H9 (cell line): ENCODE results near the gene RBSN. TPM values are rescaled to one million over a fixed set of nuclear protein-coding genes. Genes with fewer than 3 reads are reported as not detected.

ENCODE experiments used
- DNase-seq: peaks from one replicate; pipeline ENCODE4 v3.0.0-alpha.2; 2017
- H2AFZ ChIP-seq: one replicate; pipeline ENCODE4 v1.6.1; 2013; ENCODE audit warnings: mild to moderate bottlenecking, low read length, control low read depth, moderate library complexity
- H2AK5ac ChIP-seq: 2 replicates; pipeline ENCODE4 v1.6.1; 2013; ENCODE audit warnings: low read length, control low read depth, mixed read lengths; ENCODE audit not compliant: insufficient read length
- H2BK120ac ChIP-seq: one replicate; pipeline ENCODE4 v1.6.1; 2013; ENCODE audit warnings: low read depth, mild to moderate bottlenecking, low read length, control low read depth, inconsistent platforms; ENCODE audit not compliant: poor library complexity, severe bottlenecking
- H2BK12ac ChIP-seq: 2 replicates; pipeline ENCODE4 v1.6.1; 2013; ENCODE audit warnings: low read length, control low read depth, mixed read lengths, low read depth; ENCODE audit not compliant: insufficient read length
- H2BK15ac ChIP-seq: 2 replicates; pipeline ENCODE4 v1.6.1; 2013; ENCODE audit warnings: low read depth, low read length, control low read depth
- H2BK20ac ChIP-seq: one replicate; pipeline ENCODE4 v1.6.1; 2013; ENCODE audit warnings: low read depth, mild to moderate bottlenecking, low read length, control low read depth, inconsistent platforms; ENCODE audit not compliant: poor library complexity, severe bottlenecking
- H2BK5ac ChIP-seq: 2 replicates; pipeline ENCODE4 v1.6.1; 2013; ENCODE audit warnings: low read length, control low read depth, mixed read lengths; ENCODE audit not compliant: insufficient read length
- H3K14ac ChIP-seq: 2 replicates; pipeline ENCODE4 v1.6.1; 2013; ENCODE audit warnings: low read length, control low read depth; ENCODE audit not compliant: insufficient read depth
- H3K18ac ChIP-seq: 2 replicates; pipeline ENCODE4 v1.6.1; 2013; ENCODE audit warnings: low read depth, mild to moderate bottlenecking, mixed read lengths, low read length, control low read depth; ENCODE audit not compliant: insufficient read length
- H3K23ac ChIP-seq: 2 replicates; pipeline ENCODE4 v1.6.1; 2013; ENCODE audit warnings: low read length, control low read depth, mixed read lengths, low read depth; ENCODE audit not compliant: insufficient read length
- H3K23me2 ChIP-seq: 2 replicates; pipeline ENCODE4 v1.6.1; 2013; ENCODE audit warnings: low read depth, mild to moderate bottlenecking, mixed read lengths, low read length, control low read depth; ENCODE audit not compliant: insufficient read length, poor library complexity, severe bottlenecking
- H3K27ac ChIP-seq: 2 replicates; pipeline ENCODE4 v1.5.1; 2013; ENCODE audit warnings: low read length, control low read depth, mixed read lengths, low read depth; ENCODE audit not compliant: insufficient read length
- H3K27me3 ChIP-seq: 2 replicates; pipeline ENCODE4 v1.6.1; 2013; ENCODE audit warnings: low read length, control low read depth, inconsistent platforms; ENCODE audit not compliant: insufficient read depth
- H3K4ac ChIP-seq: 2 replicates; pipeline ENCODE4 v1.6.1; 2013; ENCODE audit warnings: low read depth, mild to moderate bottlenecking, control low read depth, inconsistent platforms, low read length, moderate library complexity
- H3K4me1 ChIP-seq: 2 replicates; pipeline ENCODE4 v1.6.1; 2013; ENCODE audit warnings: low read length, control low read depth, inconsistent platforms; ENCODE audit not compliant: insufficient read depth
- H3K4me2 ChIP-seq: 2 replicates; pipeline ENCODE4 v1.6.1; 2013; ENCODE audit warnings: low read length, control low read depth, mixed read lengths; ENCODE audit not compliant: insufficient read length, insufficient read depth
- H3K56ac ChIP-seq: 2 replicates; pipeline ENCODE4 v1.6.1; 2013; ENCODE audit warnings: low read depth, mild to moderate bottlenecking, mixed read lengths, low read length, control low read depth; ENCODE audit not compliant: insufficient read length
- H3K79me1 ChIP-seq: 2 replicates; pipeline ENCODE4 v1.6.1; 2013; ENCODE audit warnings: low read depth, mild to moderate bottlenecking, moderate library complexity, low read length, control low read depth, inconsistent platforms; ENCODE audit not compliant: insufficient read depth, poor library complexity, severe bottlenecking
- H3K79me2 ChIP-seq: 2 replicates; pipeline ENCODE4 v1.6.1; 2013; ENCODE audit warnings: low read length, control low read depth, inconsistent platforms; ENCODE audit not compliant: insufficient read depth
- H3K9ac ChIP-seq: 2 replicates; pipeline ENCODE4 v1.6.1; 2013; ENCODE audit warnings: low read length, control low read depth, mixed read lengths; ENCODE audit not compliant: insufficient read length; ENCODE audit errors: extremely low read depth
- H3K9me3 ChIP-seq: one replicate; pipeline ENCODE4 v1.6.1; 2013; ENCODE audit warnings: low read depth, low read length, inconsistent platforms; ENCODE audit not compliant: control insufficient read depth
- H3T11ph ChIP-seq: one replicate; pipeline ENCODE4 v1.6.1; 2013; ENCODE audit warnings: mild to moderate bottlenecking, low read length, control low read depth, inconsistent platforms
- H4K20me1 ChIP-seq: one replicate; pipeline ENCODE4 v1.6.1; 2013; ENCODE audit not compliant: control insufficient read depth, insufficient read length, insufficient read depth
- H4K5ac ChIP-seq: 2 replicates; pipeline ENCODE4 v1.6.1; 2013; ENCODE audit warnings: low read depth, mild to moderate bottlenecking, mixed read lengths, low read length, control low read depth; ENCODE audit not compliant: insufficient read length
- H4K8ac ChIP-seq: replicated peaks from 2 replicates; pipeline ENCODE4 v1.6.1; 2013; ENCODE audit warnings: low read length, control low read depth, mixed read lengths, low read depth; ENCODE audit not compliant: insufficient read length
- H4K91ac ChIP-seq: 2 replicates; pipeline ENCODE4 v1.6.1; 2013; ENCODE audit warnings: low read depth, mild to moderate bottlenecking, moderate library complexity, mixed read lengths, low read length, control low read depth; ENCODE audit not compliant: insufficient read length
- H3K27ac Mint-ChIP-seq, 3 experiments: 2 replicates in 2 of 3; 3 replicates in 1 of 3; pipeline ENCODE4 v1.8.0; 2020 to 2021; ENCODE audit warnings: mixed read lengths in 3 of 3, mild to moderate bottlenecking in 1 of 3, moderate library complexity in 1 of 3
- H3K27me3 Mint-ChIP-seq: 2 replicates; pipeline ENCODE4 v1.8.0; 2021; ENCODE audit warnings: low read depth, mild to moderate bottlenecking, moderate library complexity, mixed read lengths
- H3K36me3 Mint-ChIP-seq, 3 experiments: 2 replicates in 2 of 3; 3 replicates in 1 of 3; pipeline ENCODE4 v1.8.0; 2020 to 2021; ENCODE audit warnings: low read depth in 3 of 3, mixed read lengths in 3 of 3; ENCODE audit not compliant: insufficient read depth in 1 of 3
- H3K4me1 Mint-ChIP-seq, 2 experiments: 2 replicates each; pipeline ENCODE4 v1.8.0; 2020; ENCODE audit warnings: mixed read lengths in 2 of 2
- H3K4me3 Mint-ChIP-seq, 2 experiments: 2 replicates in 1 of 2; 3 replicates in 1 of 2; pipeline ENCODE4 v1.8.0; 2020 to 2021; ENCODE audit warnings: mild to moderate bottlenecking in 2 of 2, mixed read lengths in 2 of 2, moderate library complexity in 1 of 2
- H3K9me3 Mint-ChIP-seq, 2 experiments: 2 replicates in 1 of 2; 3 replicates in 1 of 2; pipeline ENCODE4 v1.8.0; 2020; ENCODE audit warnings: mild to moderate bottlenecking in 2 of 2, mixed read lengths in 2 of 2, moderate library complexity in 1 of 2
- CTCF ChIP-seq: fragments of 200-600 bp; sonication (generic); conservative IDR thresholded peaks from 3 replicates; pipeline ENCODE4 v1.8.0; 2021; ENCODE audit warnings: antibody characterized with exemption, mild to moderate bottlenecking
- WGBS: extraction: QIAGEN DNeasy Blood & Tissue Kit; methylation state at CpG from one replicate; pipeline ENCODE4 v1.1.7; 2013; ENCODE audit warnings: missing lambda C conversion rate, low lambda C conversion rate, mixed read lengths; ENCODE audit not compliant: insufficient read length; ENCODE audit errors: extremely low coverage; 5-methylcytosine and 5-hydroxymethylcytosine counted together
- total RNA-seq: library from RNA; stranded (reverse); gene quantifications from 2 replicates; pipeline ENCODE4 v1.2.1, GENCODE V29; 2021

The RBSN gene
- total RNA-seq, 1 experiment from 2014 or later: 16.0 TPM

GRCh38 chr3:15091575-15091974 is 7.4 kb downstream of the RBSN start:
- H2AK5ac ChIP-seq: no peak overlapping the region
- H3K14ac ChIP-seq: no peak overlapping the region
- no peak overlapping the region for H3K18ac ChIP-seq
- H3K4me3 Mint-ChIP-seq: no peak overlapping the region
- no peak overlapping the region for H2BK20ac ChIP-seq
- no peaks in the 10 kb centered on the region for H4K20me1 ChIP-seq
- no peaks in the 10 kb centered on the region for H3K27me3 ChIP-seq
- no peak overlapping the region for H4K8ac ChIP-seq
- no peaks in the 10 kb centered on the region for H3K79me1 ChIP-seq
- no peak overlapping the region for H3K56ac ChIP-seq
- H4K5ac ChIP-seq: no peak overlapping the region
- H3K79me2 ChIP-seq: no peaks in the 10 kb centered on the region
- no peak for DNase-seq
- WGBS: no CpG with 5 or more reads among the region's 5 CpGs
- no peaks in the 10 kb centered on the region for H3K23me2 ChIP-seq
- no peak overlapping the region for H2AFZ ChIP-seq
- no peak overlapping the region for H4K91ac ChIP-seq
- no peak overlapping the region for H2BK120ac ChIP-seq
- H2BK12ac ChIP-seq: no peak overlapping the region
- peaks cover 4 to 35% (median 30%) of the 10 kb centered on the region in 3 experiments; a peak in 6 of 7 replicates for H3K36me3 Mint-ChIP-seq
- H3K23ac ChIP-seq: no peak overlapping the region
- no peaks in the 10 kb centered on the region for H3K4me1 Mint-ChIP-seq
- no peak overlapping the region for H2BK5ac ChIP-seq
- no peak overlapping the region for H3T11ph ChIP-seq
- TF ChIP-seq CTCF: no peak
- H3K27ac Mint-ChIP-seq: no peak overlapping the region
- no peaks in the 10 kb centered on the region for H3K9me3 ChIP-seq
- no peak overlapping the region for H3K9ac ChIP-seq
- H3K9me3 Mint-ChIP-seq: no peaks in the 10 kb centered on the region
- no peak overlapping the region for H3K27ac ChIP-seq
- no peaks in the 10 kb centered on the region for H3K4me1 ChIP-seq
- H3K4ac ChIP-seq: no peak overlapping the region
- no peaks in the 10 kb centered on the region for H3K27me3 Mint-ChIP-seq
- H2BK15ac ChIP-seq: no peak overlapping the region
- no peak overlapping the region for H3K4me2 ChIP-seq
